GM23248 (cell line): ENCODE data around the gene CD74.

Experiments
- EZH2 ChIP-seq: fragments of 200-600 bp; sonication (generic); IDR thresholded peaks from 2 replicates; pipeline ENCODE4 v1.6.1; 2018; ENCODE audit warnings: antibody characterized with exemption, mild to moderate bottlenecking; ENCODE audit not compliant: insufficient read depth, poor library complexity, severe bottlenecking
- EZH2phosphoT487 ChIP-seq: fragments of 200-600 bp; sonication (generic); IDR thresholded peaks from 2 replicates; pipeline ENCODE4 v1.6.1; 2018; ENCODE audit warnings: antibody characterized with exemption, moderate library complexity, mild to moderate bottlenecking, low read depth; ENCODE audit not compliant: insufficient read depth

GRCh38 chr5:150440948-150441812 lies 28.5 kb upstream of the CD74 start:
- TF ChIP-seq EZH2 (no peak), EZH2phosphoT487 (no peak)
